HepG2 (cell line): ENCODE data around the gene WWTR1. TPM values are rescaled to one million over a fixed set of nuclear protein-coding genes. Genes with fewer than 3 reads are reported as not detected.

Source experiments
- ATAC-seq: fragments of 200-7000 bp; cut with Tn5 transposase; 3 replicates; pipeline ENCODE4 v1.9.1; 2020; ENCODE audit warnings: mild to moderate bottlenecking, moderate library complexity
- BruUV-seq: library from RNA; stranded (reverse); fragments of 400-500 nt; replicated peaks from 2 replicates; lab custom pipeline; 2021; lab: Mats Ljungman, UMichigan
- CTCF ChIA-PET: fragments of 300-600 bp; formaldehyde crosslinking; extraction: SDS; loops from one replicate; lab custom pipeline; 2021; ENCODE audit warnings: low total read pairs, inconsistent platforms, low intra/inter-chr PET ratio; lab: Yijun Ruan, JAX
- POLR2A ChIA-PET: fragments of 350-600 bp; sonication (Branson Sonifier 250); formaldehyde crosslinking; loops from one replicate; lab custom pipeline; 2020; ENCODE audit warnings: antibody characterized with exemption, inconsistent platforms; lab: Yijun Ruan, JAX
- DNase-seq: peaks from one replicate; pipeline ENCODE4 v3.0.0-alpha.2; 2015; ENCODE audit warnings: low spot score
- FAIRE-seq: peaks from 3 replicates; lab custom pipeline; 2011; peaks lifted over from hg19 to GRCh38; lab: Jason Lieb, UNC
- H2AFZ ChIP-seq: one replicate; pipeline ENCODE4 v1.6.1; 2011; ENCODE audit warnings: low read length, inconsistent platforms
- H3K27ac ChIP-seq: fragments of 300-600 bp; 3 replicates; pipeline ENCODE4 v1.8.0; 2011; ENCODE audit warnings: mixed run types, mild to moderate bottlenecking, mixed read lengths, low read length, inconsistent platforms; ENCODE audit not compliant: insufficient read depth; ENCODE audit errors: extremely low read length
- H3K27me3 ChIP-seq, 2 experiments: fragments of 200-600 bp in 1 of 2; 2 replicates in 1 of 2; 3 replicates in 1 of 2; pipeline versions ENCODE4 v1.6.0 to v1.8.0; 2011; ENCODE audit warnings: low read length in 2 of 2, mild to moderate bottlenecking in 2 of 2, moderate library complexity in 2 of 2, inconsistent platforms in 1 of 2; ENCODE audit not compliant: insufficient read depth in 2 of 2, control insufficient read depth in 1 of 2
- H3K36me3 ChIP-seq, 2 experiments: fragments of 200-600 bp in 1 of 2; replicated peaks in 1 of 2; 2 replicates in 1 of 2; 3 replicates in 1 of 2; pipeline versions ENCODE4 v1.5.1 to v1.8.0; 2011; ENCODE audit warnings: low read length in 2 of 2, inconsistent platforms in 1 of 2; ENCODE audit not compliant: insufficient read depth in 2 of 2, control insufficient read depth in 1 of 2
- H3K4me1 ChIP-seq: 2 replicates; pipeline ENCODE4 v1.5.1; 2012; ENCODE audit warnings: low read length, inconsistent platforms; ENCODE audit not compliant: insufficient read depth
- H3K4me2 ChIP-seq: 2 replicates; pipeline ENCODE4 v1.6.0; 2011; ENCODE audit warnings: low read depth, low read length, inconsistent platforms
- H3K4me3 ChIP-seq, 3 experiments: fragments of 200-600 bp in 1 of 3; sonication (generic), shearing (Covaris generic) in 1 of 3; replicated peaks in 1 of 3; 2 replicates each; pipeline ENCODE4 v1.5.1; 2011 to 2016; ENCODE audit warnings: low read length in 3 of 3, inconsistent platforms in 2 of 3, low read depth in 2 of 3, mild to moderate bottlenecking in 2 of 3, control low read depth in 1 of 3, mixed read lengths in 1 of 3; ENCODE audit not compliant: insufficient read depth in 1 of 3
- H3K79me2 ChIP-seq: one replicate; pipeline ENCODE4 v1.6.1; 2011; ENCODE audit warnings: low read length, inconsistent platforms; ENCODE audit not compliant: insufficient read depth
- H3K9ac ChIP-seq: 2 replicates; pipeline ENCODE4 v1.6.0; 2011; ENCODE audit warnings: mild to moderate bottlenecking, low read depth, low read length, inconsistent platforms; ENCODE audit not compliant: insufficient read depth
- H3K9me3 ChIP-seq: 2 replicates; pipeline ENCODE4 v1.5.1; 2012; ENCODE audit warnings: mild to moderate bottlenecking, low read length
- H4K20me1 ChIP-seq: 2 replicates; pipeline ENCODE4 v1.6.0; 2011; ENCODE audit warnings: inconsistent platforms, mild to moderate bottlenecking, low read length, moderate library complexity; ENCODE audit not compliant: insufficient read depth
- CBX2 ChIP-seq, 2 experiments: fragments of 200-600 bp in 1 of 2; sonication (generic); formaldehyde crosslinking in 1 of 2; IDR thresholded peaks; 2 replicates each; pipeline versions ENCODE4 v1.7.0 to v1.8.1; 2018 to 2022; ENCODE audit warnings: low read depth in 2 of 2, low read length in 1 of 2, mild to moderate bottlenecking in 1 of 2, missing genetic modification reagents in 1 of 2
- WGBS: methylation state at CpG from one replicate; pipeline ENCODE4 v1.1.6; 2017; ENCODE audit warnings: low lambda C conversion rate; 5-methylcytosine and 5-hydroxymethylcytosine counted together
- in situ Hi-C: cut with HindIII; loops from 2 replicates; pipeline ENCODE4 v1.10.0; 2017; ENCODE audit warnings: low pct_unique_long_range_greater_than_20kb; ENCODE audit not compliant: extremely low pct_ligation_motif_present
- intact Hi-C: fragments of 100-400 bp; cut with micrococcal nuclease; formaldehyde crosslinking; loops from one replicate; pipeline ENCODE4 v1.10.0; 2022; ENCODE audit not compliant: unreplicated experiment
- polyA plus RNA-seq, 8 experiments: library from polyadenylated mRNA; depleted of rRNA in 3 of 8; stranded (reverse) in 7 of 8; unstranded in 1 of 8; fragments of >200 nt; fragmentation: Illumina TruSeq in 4 of 8; extraction: Trizol in 4 of 8; gene quantifications; 2 replicates each; pipeline versions ENCODE4 v1.2.1 to v1.2.3, GENCODE V29; 2011 to 2016; ENCODE audit warnings: low read depth in 4 of 8, missing spikeins in 1 of 8, mixed read lengths in 1 of 8; ENCODE audit not compliant: insufficient read depth in 1 of 8
- total RNA-seq, 5 experiments: library from RNA; depleted of rRNA; stranded (reverse); fragments of >200 nt; fragmentation: Illumina TruSeq; extraction: Trizol; gene quantifications; 2 replicates each; pipeline ENCODE4 v1.2.3, GENCODE V29; 2016; ENCODE audit warnings: low read depth in 1 of 5
- TF ChIP-seq, protein P1 (sequence below), 2 experiments: fragments of 450-650 bp in 1 of 2; sonication (generic) in 1 of 2; formaldehyde crosslinking in 1 of 2; IDR thresholded peaks; 2 replicates each; pipeline versions ENCODE4 v1.6.1 to v1.8.0; 2016 to 2022; ENCODE audit warnings: antibody characterized with exemption in 1 of 2, mild to moderate bottlenecking in 1 of 2, missing genetic modification reagents in 1 of 2

Gene WWTR1
- total and polyA plus RNA-seq, 2 of the 13 experiments (the other 11 are each of a cell fraction or from before 2014, with no cell fraction given): 19.7 to 139 TPM

DNA sequence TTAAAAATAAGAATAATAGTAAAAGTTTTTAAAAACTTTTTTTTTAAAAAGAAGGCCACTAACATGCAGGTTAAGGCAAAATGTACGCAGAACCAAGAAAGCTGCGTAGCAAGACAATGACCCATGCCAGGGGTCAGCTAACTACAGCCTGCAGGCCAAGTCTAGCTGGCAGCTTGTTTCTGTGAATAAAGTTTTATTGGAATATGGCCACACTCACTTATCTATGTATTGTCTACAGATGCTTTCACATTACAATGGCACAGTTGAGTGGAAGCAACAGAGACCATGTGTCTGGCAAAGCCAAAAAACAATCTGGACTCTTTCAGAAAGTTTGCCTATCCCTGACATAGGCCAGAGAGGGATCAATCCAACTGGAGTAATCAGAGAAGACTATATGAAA, 46.7 kb downstream of the WWTR1 start:
- TF ChIP-seq, protein P1, sequence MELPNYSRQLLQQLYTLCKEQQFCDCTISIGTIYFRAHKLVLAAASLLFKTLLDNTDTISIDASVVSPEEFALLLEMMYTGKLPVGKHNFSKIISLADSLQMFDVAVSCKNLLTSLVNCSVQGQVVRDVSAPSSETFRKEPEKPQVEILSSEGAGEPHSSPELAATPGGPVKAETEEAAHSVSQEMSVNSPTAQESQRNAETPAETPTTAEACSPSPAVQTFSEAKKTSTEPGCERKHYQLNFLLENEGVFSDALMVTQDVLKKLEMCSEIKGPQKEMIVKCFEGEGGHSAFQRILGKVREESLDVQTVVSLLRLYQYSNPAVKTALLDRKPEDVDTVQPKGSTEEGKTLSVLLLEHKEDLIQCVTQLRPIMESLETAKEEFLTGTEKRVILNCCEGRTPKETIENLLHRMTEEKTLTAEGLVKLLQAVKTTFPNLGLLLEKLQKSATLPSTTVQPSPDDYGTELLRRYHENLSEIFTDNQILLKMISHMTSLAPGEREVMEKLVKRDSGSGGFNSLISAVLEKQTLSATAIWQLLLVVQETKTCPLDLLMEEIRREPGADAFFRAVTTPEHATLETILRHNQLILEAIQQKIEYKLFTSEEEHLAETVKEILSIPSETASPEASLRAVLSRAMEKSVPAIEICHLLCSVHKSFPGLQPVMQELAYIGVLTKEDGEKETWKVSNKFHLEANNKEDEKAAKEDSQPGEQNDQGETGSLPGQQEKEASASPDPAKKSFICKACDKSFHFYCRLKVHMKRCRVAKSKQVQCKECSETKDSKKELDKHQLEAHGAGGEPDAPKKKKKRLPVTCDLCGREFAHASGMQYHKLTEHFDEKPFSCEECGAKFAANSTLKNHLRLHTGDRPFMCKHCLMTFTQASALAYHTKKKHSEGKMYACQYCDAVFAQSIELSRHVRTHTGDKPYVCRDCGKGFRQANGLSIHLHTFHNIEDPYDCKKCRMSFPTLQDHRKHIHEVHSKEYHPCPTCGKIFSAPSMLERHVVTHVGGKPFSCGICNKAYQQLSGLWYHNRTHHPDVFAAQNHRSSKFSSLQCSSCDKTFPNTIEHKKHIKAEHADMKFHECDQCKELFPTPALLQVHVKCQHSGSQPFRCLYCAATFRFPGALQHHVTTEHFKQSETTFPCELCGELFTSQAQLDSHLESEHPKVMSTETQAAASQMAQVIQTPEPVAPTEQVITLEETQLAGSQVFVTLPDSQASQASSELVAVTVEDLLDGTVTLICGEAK (IDR thresholded peaks at IDR 0.05): 0 out of 2 replicates have a peak, but pooled peaks have one; percentile 51
- TF ChIP-seq, protein P1 (CRISPR knock-in tag; IDR thresholded peaks at IDR 0.05): peak; percentile 97
- TF ChIP-seq CBX2 (IDR thresholded peaks at IDR 0.05; ENCODE audit: low read depth, low read length): no peak
- TF ChIP-seq CBX2 (CRISPR knock-in tag; IDR thresholded peaks at IDR 0.05; ENCODE audit: low read depth): no peak
- DNase-seq: no peak
- Histone ChIP-seq H3K4me1 (peaks cover 100% of the 10 kb centered on the region), H3K27ac (peak overlapping the region; percentile 89), H3K27me3 (no peaks in the 10 kb centered on the region), H3K9ac (peak overlapping the region; percentile 4; the same call in 1 of the 2 replicates), H3K79me2 (peaks cover 79% of the 10 kb centered on the region), H3K4me3 (no peak overlapping the region), H4K20me1 (no peaks in the 10 kb centered on the region; the same call in 1 of the 2 replicates), H3K36me3 (peaks cover 0 to 15% of the 10 kb centered on the region in 2 experiments; a peak in 4 of 5 replicates), H2AFZ (no peak overlapping the region), H3K9me3 (no peaks in the 10 kb centered on the region), H3K4me2 (peak overlapping the region; percentile 28)
- in situ Hi-C loops: no loop called here
- no TSS peak for BruUV-seq
- ChIA-PET CTCF (no interaction called here), POLR2A (interaction anchor here (1.3 to 4.1 kb wide), 5 partner anchors 12 to 46 kb away, joined by 4 to 42 read pairs (median 14); partner anchors contain the start of gene WWTR1)
- FAIRE-seq: no peak
- no peak for ATAC-seq
- WGBS: 96% methylated on average over 2 of the region's 2 CpGs
- intact Hi-C loops: no loop called here
